GM12872 (cell line): ENCODE results near the gene ITPR2.

Source experiments
- CTCF ChIP-seq: IDR thresholded peaks from 3 replicates; pipeline ENCODE4 v1.5.1; 2011; ENCODE audit warnings: low read depth, mild to moderate bottlenecking, low read length, moderate library complexity; ENCODE audit not compliant: insufficient read depth

The ITPR2 gene

GRCh38 chr12:26528943-26529342, 304.1 kb downstream of the ITPR2 start:
- TF ChIP-seq CTCF: no peak

- TF ChIP-seq CTCF: no peak
Measured at GRCh38 chr12:26527682-26528081, 305.3 kb downstream of the ITPR2 start.

- peak; percentile 60 for TF ChIP-seq CTCF
Measured at GRCh38 chr12:26524862-26525465, 308.0 kb downstream of the ITPR2 start.

GRCh38 chr12:26523708-26524150, 309.3 kb downstream of the ITPR2 start:
- TF ChIP-seq CTCF: no peak

- no peak for TF ChIP-seq CTCF
Measured at GRCh38 chr12:26520869-26521268, 312.1 kb downstream of the ITPR2 start.

GRCh38 chr12:26520109-26520508, 312.9 kb downstream of the ITPR2 start:
- TF ChIP-seq CTCF: no peak

- TF ChIP-seq CTCF: no peak
Measured at GRCh38 chr12:26519462-26519861, 313.5 kb downstream of the ITPR2 start.

- TF ChIP-seq CTCF: no peak
Measured at GRCh38 chr12:26514364-26514763, 318.6 kb downstream of the ITPR2 start.
